HCT116 (cell line): ENCODE data around the gene CXorf49B. TPM values are rescaled to one million over a fixed set of nuclear protein-coding genes. Genes with fewer than 3 reads are reported as not detected.

Experiments
- ATAC-seq: fragments of 200-7000 bp; cut with Tn5 transposase; 2 replicates; pipeline ENCODE4 v1.9.1; 2020; ENCODE audit warnings: mild to moderate bottlenecking, moderate library complexity
- BruUV-seq: library from RNA; stranded (reverse); fragments of 400-500 nt; replicated peaks from 2 replicates; lab custom pipeline; 2021; lab: Mats Ljungman, UMichigan
- CTCF ChIA-PET: fragments of 300-600 bp; sonication (Branson Sonifier 250); formaldehyde crosslinking; loops from one replicate; lab custom pipeline; 2021; ENCODE audit warnings: antibody characterized with exemption; lab: Charles Lee
- POLR2A ChIA-PET: fragments of 300-600, 350-600 bp; sonication (Branson Sonifier 250); formaldehyde crosslinking; loops from one replicate; lab custom pipeline; 2021; ENCODE audit warnings: antibody characterized with exemption; lab: Charles Lee
- RAD21 ChIA-PET, 2 experiments: fragments of 300-600 bp; sonication (Branson Sonifier 250); formaldehyde crosslinking; loops; one replicate each; lab custom pipeline; 2023; ENCODE audit warnings: low total read pairs in 2 of 2; ENCODE audit not compliant: uncharacterized antibody in 2 of 2, unreplicated experiment in 2 of 2, low non-redundant PET in 1 of 2; lab: Charles Lee
- DNase-seq: peaks from one replicate; pipeline ENCODE4 v3.0.0-alpha.2; 2010; ENCODE audit warnings: low read depth, low spot score
- H2AFZ ChIP-seq: fragments of 200-600 bp; shearing (Covaris generic), sonication (generic); 2 replicates; pipeline ENCODE4 v1.6.1; 2017; ENCODE audit warnings: low read depth, mixed run types, mixed read lengths, antibody characterized with exemption, low read length; ENCODE audit not compliant: poor library complexity, severe bottlenecking
- H3K27ac ChIP-seq: 2 replicates; pipeline ENCODE4 v1.5.1; 2012; ENCODE audit warnings: low read depth, low read length
- H3K27me3 ChIP-seq: fragments of 200-600 bp; sonication (generic); 2 replicates; pipeline ENCODE4 v1.6.1; 2016; ENCODE audit warnings: mixed run types, low read length, mixed read lengths; ENCODE audit not compliant: insufficient read depth
- H3K36me3 ChIP-seq, 2 experiments: fragments of 200-500 bp in 1 of 2; fragments of 200-600 bp in 1 of 2; sonication (Bioruptor generic) in 1 of 2; sonication (generic) in 1 of 2; 2 replicates each; pipeline versions ENCODE4 v1.5.1 to v1.6.1; 2014 to 2016; ENCODE audit warnings: low read length in 2 of 2, inconsistent platforms in 1 of 2, mixed read lengths in 1 of 2, mixed run types in 1 of 2; ENCODE audit not compliant: insufficient read depth in 2 of 2, control insufficient read depth in 1 of 2
- H3K4me1 ChIP-seq, 2 experiments: fragments of 200-600 bp in 1 of 2; sonication (generic) in 1 of 2; 2 replicates each; pipeline versions ENCODE4 v1.5.1 to v1.6.1; 2012 to 2017; ENCODE audit warnings: low read length in 2 of 2, inconsistent platforms in 1 of 2, mild to moderate bottlenecking in 1 of 2, mixed read lengths in 1 of 2, mixed run types in 1 of 2, moderate library complexity in 1 of 2; ENCODE audit not compliant: insufficient read depth in 2 of 2, control insufficient read depth in 1 of 2
- H3K4me2 ChIP-seq: fragments of 200-600 bp; sonication (generic); 2 replicates; pipeline ENCODE4 v1.6.1; 2017; ENCODE audit warnings: mixed run types, low read length, mixed read lengths
- H3K4me3 ChIP-seq, 2 experiments: fragments of 200-600 bp in 1 of 2; sonication (generic) in 1 of 2; replicated peaks in 1 of 2; 2 replicates each; pipeline ENCODE4 v1.5.1; 2011 to 2016; ENCODE audit warnings: low read length in 2 of 2, control low read depth in 1 of 2, low read depth in 1 of 2, mild to moderate bottlenecking in 1 of 2, mixed read lengths in 1 of 2, mixed run types in 1 of 2
- H3K79me2 ChIP-seq: fragments of 200-600 bp; sonication (generic); 2 replicates; pipeline ENCODE4 v1.6.1; 2017; ENCODE audit warnings: mild to moderate bottlenecking, mixed run types, low read length, moderate library complexity, mixed read lengths; ENCODE audit not compliant: insufficient read depth
- H3K9ac ChIP-seq: fragments of 200-600 bp; sonication (generic); 2 replicates; pipeline ENCODE4 v1.6.1; 2016; ENCODE audit warnings: low read length, mixed read lengths
- H3K9me2 ChIP-seq: fragments of 200-600 bp; sonication (generic), shearing (Covaris generic); 2 replicates; pipeline ENCODE4 v1.6.1; 2017; ENCODE audit warnings: mixed run types, mild to moderate bottlenecking, moderate library complexity; ENCODE audit not compliant: insufficient read depth
- H3K9me3 ChIP-seq, 2 experiments: fragments of 200-500 bp in 1 of 2; fragments of 200-600 bp in 1 of 2; sonication (Bioruptor generic) in 1 of 2; sonication (generic) in 1 of 2; 2 replicates each; pipeline ENCODE4 v1.6.1; 2014 to 2017; ENCODE audit warnings: low read length in 2 of 2, mixed read lengths in 2 of 2, inconsistent platforms in 1 of 2, low read depth in 1 of 2, mild to moderate bottlenecking in 1 of 2, mixed run types in 1 of 2, moderate library complexity in 1 of 2; ENCODE audit not compliant: control insufficient read depth in 1 of 2, insufficient read depth in 1 of 2
- H4K20me1 ChIP-seq: fragments of 200-600 bp; sonication (generic), shearing (Covaris generic); 2 replicates; pipeline ENCODE4 v1.6.1; 2017; ENCODE audit warnings: mixed run types, mild to moderate bottlenecking, moderate library complexity; ENCODE audit not compliant: insufficient read depth
- ATF3 ChIP-seq: IDR thresholded peaks from 2 replicates; pipeline ENCODE4 v1.6.1; 2012
- CBX3 ChIP-seq: IDR thresholded peaks from 2 replicates; pipeline ENCODE4 v1.6.1; 2012; ENCODE audit warnings: low read depth
- EZH2phosphoT487 ChIP-seq: fragments of 200-600 bp; IDR thresholded peaks from 2 replicates; pipeline ENCODE4 v1.6.1; 2018; ENCODE audit warnings: antibody characterized with exemption, borderline replicate concordance
- FOSL1 ChIP-seq: IDR thresholded peaks from 2 replicates; pipeline ENCODE4 v1.6.1; 2012; ENCODE audit warnings: low read depth
- JUND ChIP-seq: IDR thresholded peaks from 2 replicates; pipeline ENCODE4 v1.6.1; 2012
- POLR2A ChIP-seq: IDR thresholded peaks from 2 replicates; pipeline ENCODE4 v1.7.0; 2011; ENCODE audit warnings: borderline replicate concordance; ENCODE audit not compliant: insufficient read depth, insufficient read length; ENCODE audit errors: extremely low read depth
- POLR2AphosphoS5 ChIP-seq: IDR thresholded peaks from 2 replicates; pipeline ENCODE4 v1.6.1; 2011; ENCODE audit warnings: mild to moderate bottlenecking, low read depth, low read length, moderate library complexity
- SIN3A ChIP-seq: IDR thresholded peaks from 2 replicates; pipeline ENCODE4 v1.6.1; 2012; ENCODE audit warnings: low read depth
- SRF ChIP-seq: IDR thresholded peaks from 2 replicates; pipeline ENCODE4 v1.6.1; 2012; ENCODE audit warnings: low read depth
- YY1 ChIP-seq: IDR thresholded peaks from 2 replicates; pipeline ENCODE4 v1.6.1; 2011; ENCODE audit warnings: low read length, low read depth, moderate library complexity, mild to moderate bottlenecking; ENCODE audit not compliant: insufficient replicate concordance; ENCODE audit errors: extremely low read depth
- ZNF274 ChIP-seq: fragments of 200-500 bp; sonication (Bioruptor generic); IDR thresholded peaks from 2 replicates; pipeline ENCODE4 v1.6.1; 2014; ENCODE audit warnings: mild to moderate bottlenecking, low read depth, low read length, inconsistent platforms
- intact Hi-C: fragments of 100-400 bp; cut with micrococcal nuclease; formaldehyde crosslinking; loops from 2 replicates; pipeline ENCODE4 v1.10.0; 2022
- total RNA-seq: library from RNA; stranded (reverse); gene quantifications from one replicate; pipeline ENCODE4 v1.2.1, GENCODE V29; 2021; ENCODE audit not compliant: unreplicated experiment
- TF ChIP-seq, protein P1 (sequence below): IDR thresholded peaks from 2 replicates; pipeline ENCODE4 v1.6.1; 2012; ENCODE audit warnings: low read depth

Gene CXorf49B
- total RNA-seq, 1 experiment from 2014 or later, result not detected

- CTCF ChIA-PET, result no interaction called here
- intact Hi-C loops, result no loop called here
- no peaks in the 10 kb centered on the region for H4K20me1 ChIP-seq
- no peaks in the 10 kb centered on the region for H3K9me2 ChIP-seq
- POLR2A ChIA-PET, result no interaction called here
- H3K4me1 ChIP-seq, result no peaks in the 10 kb centered on the region
- no peak overlapping the region for H3K27ac ChIP-seq
- BruUV-seq, result no TSS peak
- no peaks in the 10 kb centered on the region for H3K36me3 ChIP-seq
- DNase-seq (no peak), ATAC-seq (no peak)
- H3K4me2 ChIP-seq, result no peak overlapping the region
- RAD21 ChIA-PET, result no interaction called here
- no peak overlapping the region for H3K4me3 ChIP-seq
- no peak overlapping the region for H3K9ac ChIP-seq
- TF ChIP-seq SIN3A, result no peak
- H2AFZ ChIP-seq, result no peak overlapping the region
- H3K9me3 ChIP-seq, result no peaks in the 10 kb centered on the region
- H3K79me2 ChIP-seq, result no peaks in the 10 kb centered on the region
- no peaks in the 10 kb centered on the region; the same call in 1 of the 2 replicates for H3K27me3 ChIP-seq
Observed at GRCh38 chrX:71815121-71815905, 52.2 kb downstream of the CXorf49B start.

GRCh38 chrX:71815906-71816156, 52.7 kb downstream of the CXorf49B start:
- DNase-seq (no peak), ATAC-seq (no peak)
- TF ChIP-seq POLR2A (no peak), YY1 (no peak), SRF (no peak), ZNF274 (no peak), ATF3 (no peak), POLR2AphosphoS5 (no peak), EZH2phosphoT487 (no peak), CBX3 (no peak), JUND (no peak), FOSL1 (no peak)
- TF ChIP-seq, protein P1, sequence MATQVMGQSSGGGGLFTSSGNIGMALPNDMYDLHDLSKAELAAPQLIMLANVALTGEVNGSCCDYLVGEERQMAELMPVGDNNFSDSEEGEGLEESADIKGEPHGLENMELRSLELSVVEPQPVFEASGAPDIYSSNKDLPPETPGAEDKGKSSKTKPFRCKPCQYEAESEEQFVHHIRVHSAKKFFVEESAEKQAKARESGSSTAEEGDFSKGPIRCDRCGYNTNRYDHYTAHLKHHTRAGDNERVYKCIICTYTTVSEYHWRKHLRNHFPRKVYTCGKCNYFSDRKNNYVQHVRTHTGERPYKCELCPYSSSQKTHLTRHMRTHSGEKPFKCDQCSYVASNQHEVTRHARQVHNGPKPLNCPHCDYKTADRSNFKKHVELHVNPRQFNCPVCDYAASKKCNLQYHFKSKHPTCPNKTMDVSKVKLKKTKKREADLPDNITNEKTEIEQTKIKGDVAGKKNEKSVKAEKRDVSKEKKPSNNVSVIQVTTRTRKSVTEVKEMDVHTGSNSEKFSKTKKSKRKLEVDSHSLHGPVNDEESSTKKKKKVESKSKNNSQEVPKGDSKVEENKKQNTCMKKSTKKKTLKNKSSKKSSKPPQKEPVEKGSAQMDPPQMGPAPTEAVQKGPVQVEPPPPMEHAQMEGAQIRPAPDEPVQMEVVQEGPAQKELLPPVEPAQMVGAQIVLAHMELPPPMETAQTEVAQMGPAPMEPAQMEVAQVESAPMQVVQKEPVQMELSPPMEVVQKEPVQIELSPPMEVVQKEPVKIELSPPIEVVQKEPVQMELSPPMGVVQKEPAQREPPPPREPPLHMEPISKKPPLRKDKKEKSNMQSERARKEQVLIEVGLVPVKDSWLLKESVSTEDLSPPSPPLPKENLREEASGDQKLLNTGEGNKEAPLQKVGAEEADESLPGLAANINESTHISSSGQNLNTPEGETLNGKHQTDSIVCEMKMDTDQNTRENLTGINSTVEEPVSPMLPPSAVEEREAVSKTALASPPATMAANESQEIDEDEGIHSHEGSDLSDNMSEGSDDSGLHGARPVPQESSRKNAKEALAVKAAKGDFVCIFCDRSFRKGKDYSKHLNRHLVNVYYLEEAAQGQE, result no peak
- no TSS peak for BruUV-seq
- H3K9me2 ChIP-seq, result no peaks in the 10 kb centered on the region
- H3K27ac ChIP-seq, result no peak overlapping the region
- H2AFZ ChIP-seq, result no peak overlapping the region
- H4K20me1 ChIP-seq, result no peaks in the 10 kb centered on the region
- no peaks in the 10 kb centered on the region for H3K79me2 ChIP-seq
- H3K4me1 ChIP-seq, result no peaks in the 10 kb centered on the region
- H3K27me3 ChIP-seq, result no peaks in the 10 kb centered on the region; the same call in 1 of the 2 replicates
- ChIA-PET POLR2A (no interaction called here), CTCF (no interaction called here), RAD21 (no interaction called here)
- no peaks in the 10 kb centered on the region for H3K9me3 ChIP-seq
- no peaks in the 10 kb centered on the region for H3K36me3 ChIP-seq
- H3K4me2 ChIP-seq, result no peak overlapping the region
- H3K9ac ChIP-seq, result no peak overlapping the region
- H3K4me3 ChIP-seq, result no peak overlapping the region
- intact Hi-C loops, result no loop called here
